ENCODE data around the gene NR6A1.

NR6A1 gene

GRCh38 chr9:124615100-124615742, 155.9 kb downstream of the NR6A1 start:
- Histone ChIP-seq H3K4me3 (ENCODE audit: low read length) (no peak overlapping the region), H3K27me3 (ENCODE audit: control insufficient read depth, insufficient read depth, low read length) (no peaks in the 10 kb centered on the region), H3K9me3 (ENCODE audit: control insufficient read depth, low read length) (no peaks in the 10 kb centered on the region), H3K4me1 (ENCODE audit: control insufficient read depth, insufficient read depth, low read length) (peaks cover 6% of the 10 kb centered on the region), H3K9ac (ENCODE audit: low read length) (no peak overlapping the region), H3K36me3 (ENCODE audit: control insufficient read depth, insufficient read depth, low read length) (no peaks in the 10 kb centered on the region)

- no peak overlapping the region for H3K4me3 ChIP-seq (ENCODE audit: low read length)
- peaks cover 6% of the 10 kb centered on the region for H3K4me1 ChIP-seq (ENCODE audit: control insufficient read depth, insufficient read depth, low read length)
- H3K9me3 ChIP-seq (ENCODE audit: control insufficient read depth, low read length), result no peaks in the 10 kb centered on the region
- no peaks in the 10 kb centered on the region for H3K27me3 ChIP-seq (ENCODE audit: control insufficient read depth, insufficient read depth, low read length)
- H3K9ac ChIP-seq (ENCODE audit: low read length), result no peak overlapping the region
- H3K36me3 ChIP-seq (ENCODE audit: control insufficient read depth, insufficient read depth, low read length), result no peaks in the 10 kb centered on the region
Measured at GRCh38 chr9:124613849-124614248, 157.3 kb downstream of the NR6A1 start.

GRCh38 chr9:124611106-124611505, 160.0 kb downstream of the NR6A1 start:
- Histone ChIP-seq H3K4me1 (ENCODE audit: control insufficient read depth, insufficient read depth, low read length) (no peaks in the 10 kb centered on the region), H3K9me3 (ENCODE audit: control insufficient read depth, low read length) (no peaks in the 10 kb centered on the region), H3K4me3 (ENCODE audit: low read length) (no peak overlapping the region), H3K9ac (ENCODE audit: low read length) (no peak overlapping the region), H3K36me3 (ENCODE audit: control insufficient read depth, insufficient read depth, low read length) (no peaks in the 10 kb centered on the region), H3K27me3 (ENCODE audit: control insufficient read depth, insufficient read depth, low read length) (no peaks in the 10 kb centered on the region)

- H3K36me3 ChIP-seq (ENCODE audit: control insufficient read depth, insufficient read depth, low read length), result no peaks in the 10 kb centered on the region
- H3K9ac ChIP-seq (ENCODE audit: low read length), result no peak overlapping the region
- no peaks in the 10 kb centered on the region for H3K27me3 ChIP-seq (ENCODE audit: control insufficient read depth, insufficient read depth, low read length)
- H3K4me1 ChIP-seq (ENCODE audit: control insufficient read depth, insufficient read depth, low read length), result no peaks in the 10 kb centered on the region
- H3K4me3 ChIP-seq (ENCODE audit: low read length), result no peak overlapping the region
- no peaks in the 10 kb centered on the region for H3K9me3 ChIP-seq (ENCODE audit: control insufficient read depth, low read length)
Measured at GRCh38 chr9:124606027-124606426, 165.1 kb downstream of the NR6A1 start.

- H3K9me3 ChIP-seq (ENCODE audit: control insufficient read depth, low read length), result no peaks in the 10 kb centered on the region
- H3K27me3 ChIP-seq (ENCODE audit: control insufficient read depth, insufficient read depth, low read length), result no peaks in the 10 kb centered on the region
- no peaks in the 10 kb centered on the region for H3K36me3 ChIP-seq (ENCODE audit: control insufficient read depth, insufficient read depth, low read length)
- H3K4me3 ChIP-seq (ENCODE audit: low read length), result no peak overlapping the region
- no peaks in the 10 kb centered on the region for H3K4me1 ChIP-seq (ENCODE audit: control insufficient read depth, insufficient read depth, low read length)
- H3K9ac ChIP-seq (ENCODE audit: low read length), result no peak overlapping the region
Measured at GRCh38 chr9:124605258-124605657, 165.9 kb downstream of the NR6A1 start.

- no peaks in the 10 kb centered on the region for H3K36me3 ChIP-seq (ENCODE audit: control insufficient read depth, insufficient read depth, low read length)
- no peak overlapping the region for H3K4me3 ChIP-seq (ENCODE audit: low read length)
- H3K27me3 ChIP-seq (ENCODE audit: control insufficient read depth, insufficient read depth, low read length), result no peaks in the 10 kb centered on the region
- H3K4me1 ChIP-seq (ENCODE audit: control insufficient read depth, insufficient read depth, low read length), result no peaks in the 10 kb centered on the region
- H3K9ac ChIP-seq (ENCODE audit: low read length), result no peak overlapping the region
- no peaks in the 10 kb centered on the region for H3K9me3 ChIP-seq (ENCODE audit: control insufficient read depth, low read length)
Measured at GRCh38 chr9:124602632-124603031, 168.5 kb downstream of the NR6A1 start.

- H3K4me3 ChIP-seq (ENCODE audit: low read length), result no peak overlapping the region
- H3K4me1 ChIP-seq (ENCODE audit: control insufficient read depth, insufficient read depth, low read length), result no peaks in the 10 kb centered on the region
- no peak overlapping the region for H3K9ac ChIP-seq (ENCODE audit: low read length)
Measured at GRCh38 chr9:124602204-124602603, 168.9 kb downstream of the NR6A1 start.

GRCh38 chr9:124600407-124600806, 170.7 kb downstream of the NR6A1 start:
- Histone ChIP-seq H3K36me3 (ENCODE audit: control insufficient read depth, insufficient read depth, low read length) (no peaks in the 10 kb centered on the region), H3K4me1 (ENCODE audit: control insufficient read depth, insufficient read depth, low read length) (no peaks in the 10 kb centered on the region), H3K9ac (ENCODE audit: low read length) (no peak overlapping the region), H3K9me3 (ENCODE audit: control insufficient read depth, low read length) (no peaks in the 10 kb centered on the region), H3K4me3 (ENCODE audit: low read length) (no peak overlapping the region), H3K27me3 (ENCODE audit: control insufficient read depth, insufficient read depth, low read length) (no peaks in the 10 kb centered on the region)

More at GRCh38 chr9:124602204-124602603, 168.9 kb downstream of the NR6A1 start:
- H3K9me3 ChIP-seq (ENCODE audit: control insufficient read depth, low read length), result no peaks in the 10 kb centered on the region
- no peaks in the 10 kb centered on the region for H3K27me3 ChIP-seq (ENCODE audit: control insufficient read depth, insufficient read depth, low read length)
- no peaks in the 10 kb centered on the region for H3K36me3 ChIP-seq (ENCODE audit: control insufficient read depth, insufficient read depth, low read length)

GRCh38 chr9:124599121-124599795, 171.9 kb downstream of the NR6A1 start:
- H3K4me1 ChIP-seq (ENCODE audit: control insufficient read depth, insufficient read depth, low read length), result no peaks in the 10 kb centered on the region
- H3K36me3 ChIP-seq (ENCODE audit: control insufficient read depth, insufficient read depth, low read length), result no peaks in the 10 kb centered on the region
- H3K4me3 ChIP-seq (ENCODE audit: low read length), result no peak overlapping the region
- no peaks in the 10 kb centered on the region for H3K9me3 ChIP-seq (ENCODE audit: control insufficient read depth, low read length)
- no peaks in the 10 kb centered on the region for H3K27me3 ChIP-seq (ENCODE audit: control insufficient read depth, insufficient read depth, low read length)
- no peak overlapping the region for H3K9ac ChIP-seq (ENCODE audit: low read length)

- Histone ChIP-seq H3K9ac (ENCODE audit: low read length) (no peak overlapping the region), H3K36me3 (ENCODE audit: control insufficient read depth, insufficient read depth, low read length) (no peaks in the 10 kb centered on the region), H3K27me3 (ENCODE audit: control insufficient read depth, insufficient read depth, low read length) (no peaks in the 10 kb centered on the region), H3K9me3 (ENCODE audit: control insufficient read depth, low read length) (no peaks in the 10 kb centered on the region), H3K4me3 (ENCODE audit: low read length) (no peak overlapping the region), H3K4me1 (ENCODE audit: control insufficient read depth, insufficient read depth, low read length) (no peaks in the 10 kb centered on the region)
Measured at GRCh38 chr9:124598048-124598447, 173.1 kb downstream of the NR6A1 start.

- Histone ChIP-seq H3K4me1 (ENCODE audit: control insufficient read depth, insufficient read depth, low read length) (no peaks in the 10 kb centered on the region), H3K4me3 (ENCODE audit: low read length) (no peak overlapping the region), H3K27me3 (ENCODE audit: control insufficient read depth, insufficient read depth, low read length) (no peaks in the 10 kb centered on the region)
Measured at GRCh38 chr9:124596172-124596839, 174.8 kb downstream of the NR6A1 start.

GRCh38 chr9:124595743-124596142, 175.4 kb downstream of the NR6A1 start:
- no peaks in the 10 kb centered on the region for H3K9me3 ChIP-seq (ENCODE audit: control insufficient read depth, low read length)

More at GRCh38 chr9:124596172-124596839, 174.8 kb downstream of the NR6A1 start:
- Histone ChIP-seq H3K9ac (ENCODE audit: low read length) (no peak overlapping the region), H3K36me3 (ENCODE audit: control insufficient read depth, insufficient read depth, low read length) (no peaks in the 10 kb centered on the region), H3K9me3 (ENCODE audit: control insufficient read depth, low read length) (no peaks in the 10 kb centered on the region)

More at GRCh38 chr9:124595743-124596142, 175.4 kb downstream of the NR6A1 start:
- H3K9ac ChIP-seq (ENCODE audit: low read length), result no peak overlapping the region
- H3K27me3 ChIP-seq (ENCODE audit: control insufficient read depth, insufficient read depth, low read length), result no peaks in the 10 kb centered on the region
- H3K4me1 ChIP-seq (ENCODE audit: control insufficient read depth, insufficient read depth, low read length), result no peaks in the 10 kb centered on the region
- H3K4me3 ChIP-seq (ENCODE audit: low read length), result no peak overlapping the region
- H3K36me3 ChIP-seq (ENCODE audit: control insufficient read depth, insufficient read depth, low read length), result no peaks in the 10 kb centered on the region

All from mucosa of stomach (tissue), 1 donor.